Loucy (cell line): ENCODE results near the gene KIRREL3.

Source experiments
- H2AFZ ChIP-seq: fragments of 200-600 bp; sonication (generic); 2 replicates; pipeline ENCODE4 v1.6.0; 2016; ENCODE audit warnings: antibody characterized with exemption, mild to moderate bottlenecking, low read length, moderate library complexity
- H3F3A ChIP-seq: fragments of 200-600 bp; 2 replicates; pipeline ENCODE4 v1.6.0; 2016; ENCODE audit warnings: antibody characterized with exemption, low read depth, mild to moderate bottlenecking
- H3K27me3 ChIP-seq: fragments of 200-600 bp; sonication (generic); 2 replicates; pipeline ENCODE4 v1.6.1; 2014; ENCODE audit warnings: low read length, mild to moderate bottlenecking; ENCODE audit not compliant: insufficient read depth, poor library complexity, severe bottlenecking
- H3K36me3 ChIP-seq: fragments of 200-600 bp; sonication (generic); 2 replicates; pipeline ENCODE4 v1.6.1; 2016; ENCODE audit warnings: low read length; ENCODE audit not compliant: insufficient read depth
- H3K4me1 ChIP-seq: fragments of 200-600 bp; sonication (generic); 2 replicates; pipeline ENCODE4 v1.5.1; 2014; ENCODE audit warnings: low read length, mild to moderate bottlenecking; ENCODE audit not compliant: insufficient read depth, poor library complexity, severe bottlenecking
- H3K4me2 ChIP-seq: fragments of 200-600 bp; sonication (generic); 2 replicates; pipeline ENCODE4 v1.6.0; 2014; ENCODE audit warnings: antibody characterized with exemption, low read length, low read depth, mild to moderate bottlenecking; ENCODE audit not compliant: poor library complexity, severe bottlenecking
- H3K4me3 ChIP-seq: fragments of 200-600 bp; sonication (generic); 2 replicates; pipeline ENCODE4 v1.5.1; 2014; ENCODE audit warnings: low read length, mild to moderate bottlenecking, mixed read lengths; ENCODE audit not compliant: poor library complexity, severe bottlenecking
- H3K79me2 ChIP-seq: fragments of 200-600 bp; sonication (generic); 2 replicates; pipeline ENCODE4 v1.6.1; 2014; ENCODE audit warnings: low read length; ENCODE audit not compliant: insufficient read depth
- H3K9ac ChIP-seq: fragments of 200-600 bp; sonication (generic); 2 replicates; pipeline ENCODE4 v1.6.0; 2014; ENCODE audit warnings: mild to moderate bottlenecking, low read depth, low read length, moderate library complexity; ENCODE audit not compliant: poor library complexity, severe bottlenecking
- H3K9me2 ChIP-seq: fragments of 200-600 bp; sonication (generic); replicated peaks from 2 replicates; pipeline ENCODE4 v1.6.1; 2016; ENCODE audit warnings: low read depth, low read length, mixed read lengths
- H3K9me3 ChIP-seq: fragments of 200-600 bp; sonication (generic); 2 replicates; pipeline ENCODE4 v1.6.1; 2014; ENCODE audit warnings: mild to moderate bottlenecking, antibody characterized with exemption, low read length, low read depth; ENCODE audit not compliant: insufficient read depth
- H4K20me1 ChIP-seq: fragments of 200-600 bp; sonication (generic); 2 replicates; pipeline ENCODE4 v1.6.0; 2014; ENCODE audit warnings: antibody characterized with exemption, low read length, mild to moderate bottlenecking; ENCODE audit not compliant: insufficient read depth, poor library complexity, severe bottlenecking
- CTCF ChIP-seq: fragments of 200-600 bp; sonication (generic); conservative IDR thresholded peaks from 2 replicates; pipeline ENCODE4 v1.5.1; 2014; ENCODE audit warnings: mild to moderate bottlenecking, antibody characterized with exemption, low read length
- EZH2phosphoT487 ChIP-seq: fragments of 200-600 bp; IDR thresholded peaks from 2 replicates; pipeline ENCODE4 v1.6.1; 2018; ENCODE audit warnings: antibody characterized with exemption, mild to moderate bottlenecking, moderate library complexity, borderline replicate concordance

Gene KIRREL3

GRCh38 chr11:126596474-126596873 lies 404.1 kb downstream of the KIRREL3 start:
- no peak overlapping the region for H2AFZ ChIP-seq
- no peak overlapping the region for H3K4me2 ChIP-seq
- no peaks in the 10 kb centered on the region for H3K27me3 ChIP-seq
- H3K79me2 ChIP-seq: no peaks in the 10 kb centered on the region
- no peak for TF ChIP-seq CTCF
- no peak for TF ChIP-seq EZH2phosphoT487
- no peaks in the 10 kb centered on the region for H4K20me1 ChIP-seq
- H3K9me2 ChIP-seq: no peaks in the 10 kb centered on the region
- no peaks in the 10 kb centered on the region for H3K9me3 ChIP-seq
- H3K4me3 ChIP-seq: no peak overlapping the region
- no peaks in the 10 kb centered on the region for H3K4me1 ChIP-seq
- H3K36me3 ChIP-seq: no peaks in the 10 kb centered on the region
- no peak overlapping the region for H3K9ac ChIP-seq
- H3F3A ChIP-seq: no peaks in the 10 kb centered on the region

- Histone ChIP-seq H3K27me3 (no peaks in the 10 kb centered on the region), H3K4me2 (no peak overlapping the region), H3K4me1 (no peaks in the 10 kb centered on the region), H4K20me1 (no peaks in the 10 kb centered on the region), H3K36me3 (no peaks in the 10 kb centered on the region), H3K9ac (no peak overlapping the region), H3K9me2 (no peaks in the 10 kb centered on the region), H3K9me3 (no peaks in the 10 kb centered on the region), H3K79me2 (no peaks in the 10 kb centered on the region), H3K4me3 (no peak overlapping the region), H3F3A (no peaks in the 10 kb centered on the region), H2AFZ (no peak overlapping the region)
- TF ChIP-seq EZH2phosphoT487 (no peak), CTCF (no peak)
Observed at GRCh38 chr11:126595560-126595959, 405.0 kb downstream of the KIRREL3 start.

GRCh38 chr11:126594921-126595367 lies 405.6 kb downstream of the KIRREL3 start:
- H3K4me1 ChIP-seq: no peaks in the 10 kb centered on the region
- no peaks in the 10 kb centered on the region for H3K9me3 ChIP-seq

More at GRCh38 chr11:126594921-126595367, 405.6 kb downstream of the KIRREL3 start:
- Histone ChIP-seq H3K4me3 (no peak overlapping the region), H2AFZ (no peak overlapping the region), H3K4me2 (no peak overlapping the region), H3K9me2 (no peaks in the 10 kb centered on the region), H3F3A (no peaks in the 10 kb centered on the region), H3K27me3 (no peaks in the 10 kb centered on the region), H4K20me1 (no peaks in the 10 kb centered on the region), H3K79me2 (no peaks in the 10 kb centered on the region), H3K36me3 (no peaks in the 10 kb centered on the region), H3K9ac (no peak overlapping the region)
- TF ChIP-seq EZH2phosphoT487: no peak
- no peak for TF ChIP-seq CTCF
